Putamen (tissue), 1 donor: Measurements from ENCODE around the gene PKIB.
"Not testable (repeated sequence)": the region's sequence is repeated elsewhere in the genome, so short reads cannot be mapped to it uniquely, and the experiment has no call there.

ENCODE experiments used
- DNase-seq: peaks from one replicate; pipeline ENCODE4 v3.0.0-alpha.2; 2016; ENCODE audit warnings: low spot score

PKIB gene

DNA sequence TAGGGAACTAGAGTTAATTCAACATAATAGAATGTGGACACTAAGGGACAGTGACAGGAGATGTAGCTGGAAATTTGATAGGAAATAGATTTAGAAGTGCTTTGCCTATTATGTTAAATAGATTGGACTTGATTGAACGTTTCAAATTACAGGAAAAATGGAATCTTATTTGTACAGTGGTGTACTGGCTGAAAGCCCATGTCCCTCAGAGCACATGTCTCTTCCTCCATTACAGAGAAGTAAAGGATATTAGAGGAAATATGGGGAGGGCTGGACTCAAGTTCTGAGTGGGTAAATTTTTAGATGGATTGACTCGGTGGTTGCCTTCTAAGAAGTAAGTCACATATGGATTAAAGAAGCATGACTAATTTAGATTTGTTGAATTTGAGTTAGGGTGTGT is 11.4 kb downstream of the PKIB start:
- DNase-seq, result no peak

DNA sequence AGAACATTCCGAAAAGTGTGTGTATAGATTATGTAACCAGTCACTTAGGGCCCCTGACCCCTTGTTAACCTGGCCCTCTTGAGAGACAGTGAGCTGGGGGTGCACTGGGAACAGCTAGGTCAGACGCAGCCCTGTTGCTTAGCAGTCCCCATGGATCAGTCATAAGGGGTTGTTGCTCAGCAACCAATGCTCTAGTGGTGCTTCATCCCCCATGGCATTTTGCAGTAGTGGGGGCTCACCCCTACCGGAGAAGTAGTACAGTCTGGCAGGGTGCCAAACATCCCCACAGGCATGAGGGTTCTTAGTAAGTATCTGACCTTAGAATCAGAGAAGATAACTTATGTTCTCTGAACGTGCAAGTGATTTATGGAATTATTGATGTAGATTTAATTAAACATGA is 12.3 kb downstream of the PKIB start:
- DNase-seq, result no peak

DNA sequence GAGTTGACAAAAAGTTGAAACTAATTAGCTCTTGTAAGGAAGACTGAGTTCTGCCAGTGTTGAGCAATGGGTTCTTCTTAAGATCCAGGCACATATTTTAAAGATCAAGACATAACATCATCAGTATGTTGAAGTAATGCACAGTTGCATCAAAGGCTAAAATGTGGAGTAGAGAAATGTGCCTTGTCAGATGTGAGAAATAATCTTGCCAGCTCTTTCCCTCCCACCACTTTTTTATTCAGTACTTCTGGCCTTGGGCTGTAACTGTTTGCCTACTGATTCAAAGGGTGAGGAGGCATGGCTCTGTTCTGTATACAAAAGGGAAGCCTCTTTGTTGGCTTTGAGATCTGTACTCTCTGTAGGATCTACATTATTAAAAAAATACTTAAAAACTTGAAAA is 13.1 kb downstream of the PKIB start:
- DNase-seq, result no peak

DNA sequence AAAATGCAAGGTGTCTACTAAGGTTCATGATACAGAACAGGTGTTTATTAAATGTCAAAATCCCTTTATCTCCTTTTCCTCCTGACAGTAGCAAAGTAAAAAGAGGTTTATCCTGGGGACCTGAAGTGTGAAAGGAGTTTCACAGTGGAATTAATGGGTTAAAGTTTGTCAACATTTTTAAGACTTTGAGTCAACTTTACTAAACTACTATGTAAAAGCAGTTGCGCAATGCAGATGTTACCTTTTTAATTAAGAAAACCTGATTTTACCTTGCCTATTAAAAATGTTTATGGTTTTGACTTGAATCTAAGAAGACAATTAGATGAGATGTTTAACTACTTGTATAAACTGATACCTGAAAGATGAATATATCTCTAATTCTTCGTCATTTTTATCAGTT is 14.6 kb downstream of the PKIB start:
- no peak for DNase-seq

DNA sequence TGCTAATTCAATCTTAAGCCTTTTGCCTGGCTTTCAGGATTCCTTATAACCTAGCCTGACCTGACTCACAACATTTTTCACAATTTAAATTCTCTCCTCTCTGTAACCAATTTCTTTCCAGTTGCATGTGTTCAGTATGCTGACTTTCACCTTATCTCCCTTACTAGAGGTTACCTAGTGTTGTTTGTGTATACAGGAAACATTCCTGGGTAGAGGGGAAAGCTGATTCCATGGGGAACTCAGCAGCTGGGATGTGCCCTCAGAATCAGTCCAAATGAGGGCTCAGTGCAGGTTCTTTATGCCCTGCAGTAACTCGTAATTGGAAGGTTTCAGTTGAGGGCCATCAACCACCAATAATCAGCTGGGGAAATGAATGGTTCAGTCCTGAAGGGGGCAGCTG is 18.5 kb downstream of the PKIB start:
- no peak for DNase-seq

DNA sequence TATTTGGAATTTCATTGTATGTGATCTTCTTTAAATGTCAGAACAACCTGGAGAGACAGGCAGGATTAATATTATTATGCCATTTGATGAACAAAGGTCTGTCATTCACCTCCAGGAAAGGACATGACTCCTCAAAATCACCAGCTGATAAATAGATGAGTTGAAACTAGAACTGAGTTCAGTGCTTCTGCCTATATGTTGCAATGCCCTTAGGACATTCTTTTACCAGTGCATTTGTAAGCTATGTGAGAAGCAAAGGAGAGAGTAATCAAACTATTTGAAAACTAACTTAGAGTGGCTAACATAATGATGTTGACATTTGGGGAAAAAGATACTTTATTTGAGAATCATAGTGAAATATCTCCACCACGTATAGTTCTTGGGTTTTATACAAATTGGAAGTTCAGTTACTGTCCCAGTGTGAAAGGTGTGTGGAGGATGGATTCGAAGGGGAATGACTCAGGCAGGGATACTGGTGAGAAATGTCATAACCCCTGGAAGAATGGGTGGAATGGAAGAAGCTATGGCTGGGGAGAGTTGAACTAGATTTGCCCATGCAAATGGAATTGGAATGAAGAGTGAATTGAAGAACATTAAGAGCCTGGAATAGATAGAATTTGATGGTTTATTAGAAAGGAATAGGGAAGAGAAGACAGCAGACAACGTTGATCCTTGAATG is 21.5 kb downstream of the PKIB start:
- no peak for DNase-seq

DNA sequence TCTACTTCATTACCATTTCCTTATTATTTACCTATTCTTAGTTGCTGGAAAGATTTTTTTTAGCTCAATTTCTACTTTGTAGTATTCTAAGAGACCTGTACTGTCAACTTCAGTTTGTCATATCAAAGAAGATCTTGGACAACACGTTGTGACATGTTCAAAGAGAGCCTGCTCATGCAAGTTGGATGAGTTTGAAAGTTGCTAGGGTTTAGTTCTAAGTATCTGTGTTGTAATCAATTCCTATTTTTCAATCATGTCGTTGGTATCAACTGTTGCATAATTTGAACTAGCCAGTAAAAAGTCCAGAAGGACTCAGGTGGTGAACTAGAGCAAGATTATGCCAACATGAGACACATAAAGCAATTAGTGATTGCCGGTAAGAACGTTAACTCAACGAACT is 30.2 kb downstream of the PKIB start:
- no peak for DNase-seq

DNA sequence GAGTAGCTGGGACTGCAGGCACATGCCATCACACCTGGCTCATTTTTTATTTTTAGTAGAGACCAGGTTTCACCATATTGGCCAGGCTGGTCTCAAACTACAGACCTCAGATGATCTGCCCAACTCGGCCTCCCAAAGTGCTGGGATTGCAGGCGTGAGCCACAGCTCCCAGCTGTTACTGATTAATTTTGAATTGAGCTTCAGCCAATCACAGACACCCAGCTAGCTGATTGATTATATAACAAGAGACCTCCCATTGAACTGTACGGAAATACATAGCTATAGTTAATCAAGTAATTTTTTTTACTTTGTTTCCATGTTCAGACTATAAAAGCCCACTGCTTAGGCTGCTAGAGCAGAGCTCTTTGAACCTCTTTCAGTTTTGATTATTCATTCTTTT is 31.6 kb downstream of the PKIB start:
- DNase-seq, result no peak

DNA sequence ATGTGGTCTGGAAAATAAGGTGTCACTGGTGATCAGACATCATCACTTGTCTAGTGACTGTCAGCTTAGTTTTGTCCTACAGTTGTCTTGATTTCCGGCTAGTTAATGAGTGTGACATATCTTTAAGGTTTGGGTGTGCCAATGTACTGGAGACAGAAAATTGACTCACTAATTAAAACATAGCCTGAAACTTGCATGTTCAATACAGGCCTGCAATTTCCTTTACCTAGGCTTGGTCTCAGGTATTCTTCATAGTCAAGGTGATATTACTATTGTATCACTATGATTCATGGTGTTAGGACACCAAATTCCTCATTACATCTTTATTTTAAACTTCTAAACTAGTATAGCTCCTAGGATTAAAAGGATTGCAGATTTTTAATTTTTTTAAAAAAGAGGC is 32.4 kb downstream of the PKIB start:
- not testable (repeated sequence) for DNase-seq

DNA sequence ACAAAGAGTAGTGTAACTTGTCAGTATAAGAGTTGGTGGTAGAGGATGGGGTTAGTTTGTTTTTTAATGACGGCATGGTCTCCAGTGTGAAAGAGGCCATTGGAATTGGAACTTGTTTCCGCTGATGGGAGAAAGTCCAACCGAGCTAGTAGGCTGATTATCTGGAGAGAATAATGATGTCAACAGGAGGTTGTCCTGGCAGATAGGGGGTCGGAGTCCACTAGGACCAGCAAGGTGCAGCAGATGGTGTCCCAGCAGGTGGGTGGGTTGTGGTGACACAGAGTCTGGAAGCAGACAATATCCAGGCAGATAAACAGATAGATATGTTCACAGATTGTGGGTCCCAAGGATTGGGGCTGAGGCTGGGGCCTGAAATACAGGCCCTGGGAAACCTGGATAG is 35.1 kb downstream of the PKIB start:
- DNase-seq, result no peak

DNA sequence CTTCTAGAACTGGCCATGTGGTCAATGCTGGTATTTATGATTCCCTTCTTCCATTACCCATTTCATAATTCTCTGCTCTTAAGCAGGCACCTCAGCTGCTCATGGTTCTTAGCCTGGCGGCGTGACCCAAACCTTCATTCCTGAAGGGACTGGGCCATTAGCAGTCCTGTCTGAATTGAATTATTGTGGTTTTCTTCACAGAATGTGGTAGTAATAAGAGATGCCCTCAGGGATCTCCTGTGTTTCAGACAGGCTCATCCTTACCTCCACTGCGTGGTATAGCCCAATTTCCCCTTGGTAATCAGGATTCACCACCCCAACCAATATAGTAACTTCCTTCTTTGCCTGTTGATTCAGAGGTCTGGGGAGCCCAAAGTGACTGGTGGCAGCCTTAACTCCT is 37.6 kb downstream of the PKIB start:
- no peak for DNase-seq

DNA sequence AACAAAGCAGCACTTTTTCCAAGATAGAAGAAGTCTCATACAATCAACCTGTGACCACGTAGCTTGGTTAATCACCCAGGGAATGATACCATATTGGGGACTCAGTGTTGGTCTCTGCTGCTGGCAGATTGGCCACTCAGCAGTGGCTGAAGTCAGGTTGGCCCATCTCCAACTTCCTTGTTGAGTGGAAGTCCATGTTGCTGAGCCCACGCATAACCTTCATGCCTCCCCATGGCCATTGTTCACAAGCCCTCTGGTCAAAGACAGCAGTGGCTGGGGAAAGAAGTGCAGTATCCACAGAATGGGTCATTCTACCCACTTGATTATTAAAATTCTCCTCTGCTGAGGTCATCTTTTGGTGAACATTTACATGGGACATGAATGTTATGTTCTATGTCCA is 38.5 kb downstream of the PKIB start:
- no peak for DNase-seq

DNA sequence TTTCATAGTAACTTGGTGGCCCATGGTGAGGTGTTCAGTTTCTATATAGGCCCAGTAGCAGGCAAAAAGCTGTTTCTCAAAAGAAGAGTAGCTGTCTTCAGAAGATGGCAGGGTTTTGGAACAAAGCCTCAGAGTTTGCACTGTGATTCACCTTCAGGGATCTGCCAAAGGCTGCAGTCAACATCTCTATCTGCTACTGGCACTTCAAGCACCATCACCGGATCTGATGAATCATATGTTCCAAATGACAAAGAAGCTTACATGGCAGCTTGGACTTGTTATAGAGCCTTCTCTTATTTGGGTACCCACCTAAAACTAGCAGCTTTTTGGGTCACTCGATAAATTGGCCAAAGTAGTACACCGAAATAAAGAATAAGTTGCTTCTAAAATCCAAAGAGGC is 39.5 kb downstream of the PKIB start:
- DNase-seq, result no peak

DNA sequence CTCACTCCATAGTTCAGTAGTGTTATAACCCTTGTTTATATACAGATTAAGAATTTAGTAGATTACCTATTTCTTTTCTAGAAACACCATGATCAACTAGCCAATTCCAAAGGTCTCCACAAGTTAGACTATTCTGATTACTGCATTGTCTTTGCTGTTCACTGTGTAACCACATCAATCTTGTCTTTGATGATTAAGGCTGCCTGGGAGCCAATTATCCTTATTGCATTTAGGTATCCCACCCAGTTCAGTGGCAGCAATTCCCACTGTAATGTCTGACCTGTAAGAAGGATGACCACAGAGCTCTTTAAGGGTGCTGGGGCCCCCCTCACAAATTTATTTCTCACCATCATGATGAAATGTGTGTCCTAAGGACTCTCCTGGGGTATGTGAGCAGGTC is 40.2 kb downstream of the PKIB start:
- DNase-seq, result no peak

DNA sequence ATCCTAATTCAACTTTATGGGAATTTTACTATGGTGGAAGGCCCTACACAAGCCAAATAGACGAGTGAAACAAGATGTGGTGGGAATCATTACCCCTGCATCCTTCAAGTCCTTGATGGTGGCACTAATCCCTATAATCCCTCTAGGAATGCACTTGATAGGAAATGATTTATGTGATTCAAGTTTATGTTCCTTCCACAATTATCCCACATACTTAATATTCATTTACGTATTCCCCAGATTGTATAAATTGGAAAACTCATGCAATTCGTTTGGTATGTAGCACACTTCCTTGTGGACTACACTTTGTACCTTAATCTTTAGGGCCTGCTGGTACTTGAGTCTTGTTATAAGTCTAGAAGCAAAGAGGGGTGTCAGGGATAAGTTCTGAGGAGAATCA is 40.8 kb downstream of the PKIB start:
- DNase-seq, result no peak

DNA sequence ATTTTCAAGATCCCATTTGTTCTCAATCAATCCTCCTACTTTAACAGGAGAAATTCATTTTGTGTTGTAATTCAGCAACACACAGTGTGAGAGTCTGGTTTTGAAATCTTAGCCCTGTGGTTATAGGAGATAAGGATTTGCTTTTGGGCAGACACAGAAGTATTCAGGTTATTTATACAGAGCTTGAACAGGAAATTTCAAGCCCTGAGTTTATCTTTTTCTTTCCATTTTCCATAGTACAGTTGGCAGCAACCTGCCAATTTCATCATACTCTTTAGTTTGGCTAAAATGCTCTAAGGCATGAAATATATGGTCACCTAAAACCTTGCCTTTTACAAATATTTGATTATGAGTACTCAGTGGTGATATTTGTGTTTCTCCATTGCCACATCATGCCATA is 41.4 kb downstream of the PKIB start:
- DNase-seq, result no peak

DNA sequence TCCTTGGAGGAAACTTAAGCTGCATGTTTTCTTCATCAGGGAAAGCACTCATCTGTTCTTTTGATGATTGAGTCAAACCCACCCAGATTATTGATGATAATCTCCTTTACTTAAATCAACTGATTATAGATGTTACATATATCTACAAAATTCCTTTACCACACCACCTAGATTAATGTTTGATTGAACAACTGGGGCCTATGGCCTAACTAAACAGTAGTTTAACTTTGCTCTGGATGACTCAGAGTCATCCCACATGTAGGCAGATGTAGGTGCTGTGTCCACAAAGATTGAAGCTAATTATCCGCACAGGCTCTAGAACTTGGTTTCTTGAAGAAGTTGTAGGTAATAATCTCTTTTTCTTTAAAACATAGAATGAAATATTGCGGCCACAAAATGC is 42.2 kb downstream of the PKIB start:
- DNase-seq, result no peak

DNA sequence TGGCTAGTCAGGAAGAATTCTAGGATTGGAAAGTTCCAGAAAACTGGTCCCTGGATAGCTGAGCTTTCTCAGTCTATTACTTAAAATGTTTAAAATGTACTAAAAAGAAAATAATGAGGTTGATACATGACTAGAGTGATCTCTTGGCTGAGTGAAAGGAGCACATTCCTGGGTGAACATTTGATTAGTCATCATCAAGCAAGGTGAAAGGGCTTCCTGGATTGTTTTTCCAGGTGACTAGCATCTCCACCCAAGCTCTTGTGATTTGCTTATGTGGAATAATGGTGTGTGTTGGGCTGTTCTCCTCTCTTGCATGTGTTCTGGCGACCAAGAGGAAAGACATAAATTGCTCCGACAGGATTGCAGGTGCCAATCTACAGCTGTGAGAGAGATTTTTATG is 42.9 kb downstream of the PKIB start:
- DNase-seq, result no peak

DNA sequence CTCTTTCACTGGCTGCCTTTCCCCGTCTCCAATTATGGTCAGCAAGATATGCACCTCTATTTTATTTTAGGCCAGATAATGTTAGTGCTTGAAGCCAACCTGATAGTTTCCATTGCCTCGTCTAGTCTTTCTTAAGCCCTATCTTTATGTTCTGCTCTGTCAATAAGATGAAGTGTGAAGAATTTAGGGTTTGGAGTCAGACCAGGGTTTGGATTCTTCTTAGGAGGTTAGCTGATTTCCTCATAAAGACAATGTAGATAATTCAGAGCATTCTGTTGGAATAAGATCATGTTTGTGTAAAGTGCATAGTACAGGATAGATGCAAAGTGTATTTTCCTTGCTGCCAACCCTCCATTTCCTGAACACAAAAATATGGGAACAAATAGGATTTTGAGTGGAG is 43.8 kb downstream of the PKIB start:
- no peak for DNase-seq

DNA sequence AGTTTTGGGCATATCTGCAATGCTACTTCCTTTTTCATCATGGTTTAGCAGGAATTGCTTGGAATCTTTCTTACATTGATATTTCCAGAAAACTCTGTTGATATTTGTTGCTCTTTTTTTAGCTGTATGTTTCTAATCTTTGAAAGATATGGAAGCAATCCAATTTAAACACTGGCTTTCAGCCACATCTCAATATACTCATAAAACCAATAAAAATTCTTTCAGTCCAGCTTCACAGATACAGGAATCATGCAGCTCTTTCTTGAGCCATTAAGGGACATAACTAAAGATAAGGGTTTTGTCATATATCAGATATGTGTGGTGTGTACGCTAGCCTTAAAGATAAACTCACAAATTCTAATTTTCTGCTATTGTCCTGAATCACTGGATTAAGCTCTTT is 47.4 kb downstream of the PKIB start:
- DNase-seq, result no peak

DNA sequence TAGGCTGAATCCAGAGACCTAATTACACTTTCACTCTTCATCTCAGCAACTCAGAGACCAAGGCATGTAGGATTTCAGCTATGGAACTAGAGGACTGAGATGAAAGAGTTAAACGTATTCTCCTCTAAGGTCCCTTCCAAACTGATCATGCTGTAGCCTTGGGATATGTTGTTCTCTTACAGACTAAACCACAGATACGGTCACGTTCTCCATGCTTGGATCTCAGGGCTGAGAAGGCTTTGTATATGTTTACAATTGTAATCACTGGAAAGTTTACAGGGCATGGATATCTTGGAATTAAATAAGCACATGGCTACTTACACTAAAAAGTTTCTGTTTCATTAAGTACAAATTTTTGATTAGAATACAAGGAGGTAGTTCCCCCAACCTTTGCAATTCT is 50.1 kb downstream of the PKIB start:
- no peak for DNase-seq

DNA sequence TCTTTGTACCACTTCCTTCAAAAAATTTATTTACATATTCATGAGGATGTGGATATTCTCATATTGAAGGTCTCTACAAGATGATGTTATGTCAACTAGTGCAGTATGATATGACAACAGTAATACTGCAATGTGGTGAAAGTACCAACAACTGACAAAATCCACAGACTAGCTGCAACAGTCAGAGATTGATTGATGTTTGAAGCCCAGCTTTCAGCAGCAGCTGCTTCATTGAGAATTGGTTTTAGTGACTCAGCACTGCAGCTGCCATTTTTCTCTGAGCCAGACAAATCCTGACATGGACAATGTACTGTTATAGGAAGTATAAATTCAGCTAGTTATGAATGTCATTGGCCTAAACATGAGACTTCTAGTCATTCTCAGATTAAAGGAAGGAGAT is 53.8 kb downstream of the PKIB start:
- no peak for DNase-seq

DNA sequence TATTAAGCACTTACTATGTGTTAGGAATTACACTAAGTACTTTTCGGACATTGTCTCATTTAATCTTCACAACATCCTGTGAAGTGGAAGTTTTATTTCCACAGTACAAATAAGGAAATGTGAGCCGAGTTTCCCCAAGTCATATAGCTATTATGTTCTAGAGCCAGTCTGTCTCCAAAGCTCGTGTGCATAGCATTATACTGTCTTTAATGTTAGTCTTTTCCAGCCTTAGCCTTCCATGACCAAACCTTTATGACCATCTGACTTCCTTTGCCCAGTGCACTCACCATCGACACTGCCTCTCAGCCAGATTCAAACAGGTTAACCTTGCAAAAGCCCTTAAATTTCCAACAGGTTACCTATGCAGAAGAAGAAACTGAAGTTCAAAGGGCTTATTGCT is 55.7 kb downstream of the PKIB start:
- no peak for DNase-seq

DNA sequence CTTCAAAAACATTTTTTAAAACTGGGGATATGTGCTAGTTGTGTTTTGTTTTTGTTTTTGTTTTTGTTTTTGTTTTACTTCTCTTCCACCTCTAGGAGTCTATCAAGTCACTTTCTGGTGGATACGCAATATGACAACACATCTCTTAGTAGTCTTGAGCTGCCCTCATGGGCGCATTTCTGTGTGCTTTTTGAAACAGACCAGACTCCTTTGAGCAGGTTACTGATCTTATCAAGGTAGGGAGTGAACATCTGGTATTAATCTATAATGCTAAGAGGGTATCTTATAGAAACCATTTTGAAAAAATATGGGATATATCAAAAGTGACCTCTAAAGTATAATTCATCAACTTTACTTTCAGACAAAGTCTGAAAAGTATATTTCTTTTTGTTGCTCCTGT is 56.2 kb downstream of the PKIB start:
- DNase-seq, result no peak

DNA sequence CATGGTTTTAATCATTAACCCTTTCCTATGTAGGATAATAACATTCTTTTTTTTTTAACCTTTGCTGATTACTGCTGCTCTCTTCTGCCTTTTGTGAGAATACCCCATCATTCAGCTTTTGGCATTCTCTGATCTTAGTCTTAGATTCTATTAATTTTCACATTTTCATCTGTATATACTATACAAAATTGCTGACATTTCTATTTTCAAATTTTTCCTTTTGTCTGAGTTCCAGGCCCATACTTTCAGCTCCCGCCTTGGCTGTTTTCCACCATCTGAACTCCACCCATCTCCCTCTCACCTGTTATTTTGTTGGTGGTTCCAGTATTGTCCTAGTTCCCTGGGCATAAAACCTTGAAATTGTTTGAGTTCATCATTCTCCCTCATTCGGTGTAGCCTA is 59.2 kb downstream of the PKIB start:
- no peak for DNase-seq
